ENCODE data around the gene PTPRA.
A peak's percentile ranks its signal among the peaks of the same experiment; 100 is the strongest.
"Not testable (repeated sequence)": the region's sequence is repeated elsewhere in the genome, so short reads cannot be mapped to it uniquely, and the experiment has no call there.

The PTPRA gene

GRCh38 chr20:2888224-2888955 lies 15.1 kb downstream of the PTPRA start:
- no peak for ATAC-seq (ENCODE audit: low read depth)
- DNase-seq (ENCODE audit: low spot score in 2 of 2): no peak
- no peak overlapping the region for H3K4me3 Mint-ChIP-seq
- no peaks in the 10 kb centered on the region for H3K27me3 Mint-ChIP-seq
- H3K4me1 Mint-ChIP-seq: peaks cover 47% of the 10 kb centered on the region
- H3K27ac Mint-ChIP-seq: peak overlapping the region; percentile 5
- no peaks in the 10 kb centered on the region for H3K9me3 Mint-ChIP-seq
- peaks cover 9% of the 10 kb centered on the region for H3K36me3 Mint-ChIP-seq

GRCh38 chr20:2889209-2889608 lies 15.9 kb downstream of the PTPRA start:
- Mint-ChIP-seq H3K9me3 (no peaks in the 10 kb centered on the region), H3K4me1 (peaks cover 42% of the 10 kb centered on the region), H3K36me3 (peaks cover 8% of the 10 kb centered on the region), H3K27ac (no peak overlapping the region), H3K27me3 (no peaks in the 10 kb centered on the region), H3K4me3 (no peak overlapping the region)
- ATAC-seq (ENCODE audit: low read depth) (no peak), DNase-seq (ENCODE audit: low spot score in 2 of 2) (no peak)

GRCh38 chr20:2889797-2890196 lies 16.5 kb downstream of the PTPRA start:
- DNase-seq (ENCODE audit: low spot score in 2 of 2): no peak
- Mint-ChIP-seq H3K27ac (peak overlapping the region; percentile 53), H3K27me3 (no peaks in the 10 kb centered on the region), H3K4me3 (no peak overlapping the region), H3K9me3 (no peaks in the 10 kb centered on the region), H3K36me3 (peaks cover 10% of the 10 kb centered on the region), H3K4me1 (peaks cover 38% of the 10 kb centered on the region)
- no peak for ATAC-seq (ENCODE audit: low read depth)

- Mint-ChIP-seq H3K27me3 (no peaks in the 10 kb centered on the region), H3K4me1 (peaks cover 34% of the 10 kb centered on the region), H3K36me3 (peaks cover 9% of the 10 kb centered on the region), H3K9me3 (no peaks in the 10 kb centered on the region), H3K27ac (no peak overlapping the region), H3K4me3 (no peak overlapping the region)
- no peak for DNase-seq (ENCODE audit: low spot score in 2 of 2)
- no peak for ATAC-seq (ENCODE audit: low read depth)
Measured at GRCh38 chr20:2890742-2891141, 17.5 kb downstream of the PTPRA start.

GRCh38 chr20:2891343-2891742 lies 18.1 kb downstream of the PTPRA start:
- Mint-ChIP-seq H3K27ac (no peak overlapping the region), H3K27me3 (no peaks in the 10 kb centered on the region), H3K9me3 (no peaks in the 10 kb centered on the region), H3K4me3 (no peak overlapping the region), H3K36me3 (peaks cover 11% of the 10 kb centered on the region), H3K4me1 (peaks cover 34% of the 10 kb centered on the region)
- no peak for ATAC-seq (ENCODE audit: low read depth)
- DNase-seq (ENCODE audit: low spot score in 2 of 2): no peak

GRCh38 chr20:2892376-2892775 lies 19.1 kb downstream of the PTPRA start:
- H3K4me3 Mint-ChIP-seq: no peak overlapping the region
- peaks cover 14% of the 10 kb centered on the region for H3K36me3 Mint-ChIP-seq
- H3K4me1 Mint-ChIP-seq: peaks cover 32% of the 10 kb centered on the region
- no peaks in the 10 kb centered on the region for H3K9me3 Mint-ChIP-seq
- no peaks in the 10 kb centered on the region for H3K27me3 Mint-ChIP-seq
- no peak for ATAC-seq (ENCODE audit: low read depth)
- no peak for DNase-seq (ENCODE audit: low spot score in 2 of 2)
- no peak overlapping the region for H3K27ac Mint-ChIP-seq

- no peak overlapping the region for H3K27ac Mint-ChIP-seq
- ATAC-seq (ENCODE audit: low read depth): no peak
Measured at GRCh38 chr20:2894221-2894620, 20.9 kb downstream of the PTPRA start.

GRCh38 chr20:2895154-2895553 lies 21.9 kb downstream of the PTPRA start:
- peaks cover 27% of the 10 kb centered on the region for H3K4me1 Mint-ChIP-seq
- not testable (repeated sequence) for ATAC-seq (ENCODE audit: low read depth); H3K27ac Mint-ChIP-seq; DNase-seq (ENCODE audit: low spot score in 2 of 2); H3K4me3 Mint-ChIP-seq; H3K9me3 Mint-ChIP-seq; H3K27me3 Mint-ChIP-seq
- H3K36me3 Mint-ChIP-seq: peaks cover 16% of the 10 kb centered on the region

More at GRCh38 chr20:2894221-2894620, 20.9 kb downstream of the PTPRA start:
- no peak for DNase-seq (ENCODE audit: low spot score in 2 of 2)
- Mint-ChIP-seq H3K4me1 (peaks cover 23% of the 10 kb centered on the region), H3K9me3 (no peaks in the 10 kb centered on the region), H3K36me3 (peaks cover 14% of the 10 kb centered on the region), H3K27me3 (no peaks in the 10 kb centered on the region), H3K4me3 (no peak overlapping the region)

- DNase-seq (ENCODE audit: low spot score in 2 of 2) (no peak), ATAC-seq (ENCODE audit: low read depth) (peak; percentile 27)
- H3K27ac Mint-ChIP-seq: no peak overlapping the region
- H3K27me3 Mint-ChIP-seq: no peaks in the 10 kb centered on the region
- H3K4me3 Mint-ChIP-seq: no peak overlapping the region
- H3K9me3 Mint-ChIP-seq: no peaks in the 10 kb centered on the region
- H3K36me3 Mint-ChIP-seq: peaks cover 11% of the 10 kb centered on the region
- peaks cover 20% of the 10 kb centered on the region for H3K4me1 Mint-ChIP-seq
Measured at GRCh38 chr20:2899243-2899642, 26.0 kb downstream of the PTPRA start.

GRCh38 chr20:2900845-2901592 lies 27.7 kb downstream of the PTPRA start:
- Mint-ChIP-seq H3K4me3 (peak overlapping the region; percentile 53), H3K4me1 (peaks cover 23% of the 10 kb centered on the region), H3K36me3 (peaks cover 8% of the 10 kb centered on the region), H3K27ac (peak overlapping the region; percentile 76), H3K27me3 (no peaks in the 10 kb centered on the region), H3K9me3 (no peaks in the 10 kb centered on the region)
- no peak for DNase-seq (ENCODE audit: low spot score in 2 of 2)
- peak; percentile 64 for ATAC-seq (ENCODE audit: low read depth)

- Mint-ChIP-seq H3K4me3 (no peak overlapping the region), H3K4me1 (peaks cover 21% of the 10 kb centered on the region), H3K27me3 (no peaks in the 10 kb centered on the region), H3K9me3 (no peaks in the 10 kb centered on the region), H3K27ac (no peak overlapping the region), H3K36me3 (peaks cover 3% of the 10 kb centered on the region)
- DNase-seq (ENCODE audit: low spot score in 2 of 2) (no peak), ATAC-seq (ENCODE audit: low read depth) (no peak)
Measured at GRCh38 chr20:2902291-2902690, 29.0 kb downstream of the PTPRA start.

GRCh38 chr20:2902818-2903217 lies 29.5 kb downstream of the PTPRA start:
- Mint-ChIP-seq H3K36me3 (peaks cover 3% of the 10 kb centered on the region), H3K4me1 (peaks cover 21% of the 10 kb centered on the region), H3K9me3 (no peaks in the 10 kb centered on the region), H3K4me3 (no peak overlapping the region), H3K27ac (no peak overlapping the region), H3K27me3 (no peaks in the 10 kb centered on the region)
- DNase-seq (ENCODE audit: low spot score in 2 of 2): no peak
- no peak for ATAC-seq (ENCODE audit: low read depth)

GRCh38 chr20:2903686-2904085 lies 30.4 kb downstream of the PTPRA start:
- no peak overlapping the region for H3K27ac Mint-ChIP-seq
- H3K4me3 Mint-ChIP-seq: no peak overlapping the region
- ATAC-seq (ENCODE audit: low read depth) (no peak), DNase-seq (ENCODE audit: low spot score in 2 of 2) (no peak)
- H3K9me3 Mint-ChIP-seq: no peaks in the 10 kb centered on the region
- H3K27me3 Mint-ChIP-seq: no peaks in the 10 kb centered on the region
- peaks cover 3% of the 10 kb centered on the region for H3K36me3 Mint-ChIP-seq
- peaks cover 21% of the 10 kb centered on the region for H3K4me1 Mint-ChIP-seq

- Mint-ChIP-seq H3K4me1 (peaks cover 3% of the 10 kb centered on the region), H3K4me3 (no peak overlapping the region), H3K9me3 (no peaks in the 10 kb centered on the region), H3K36me3 (peaks cover 2% of the 10 kb centered on the region), H3K27me3 (no peaks in the 10 kb centered on the region), H3K27ac (no peak overlapping the region)
- DNase-seq (ENCODE audit: low spot score in 2 of 2) (no peak), ATAC-seq (ENCODE audit: low read depth) (no peak)
Measured at GRCh38 chr20:2907519-2907918, 34.2 kb downstream of the PTPRA start.

All from memory B cell (primary cell).